Adipocyte (in vitro differentiated cells): ENCODE data around the gene SACM1L.

Experiments
- DNase-seq: peaks from one replicate; pipeline ENCODE4 v3.0.0-alpha.2; 2015; ENCODE audit warnings: low read depth
- H3K27me3 ChIP-seq: replicated peaks from 2 replicates; pipeline ENCODE4 v1.7.0; 2013; ENCODE audit warnings: mild to moderate bottlenecking, low read length, moderate library complexity; ENCODE audit not compliant: control insufficient read depth, insufficient read depth
- H3K36me3 ChIP-seq: 2 replicates; pipeline ENCODE4 v1.7.0; 2013; ENCODE audit warnings: low read length, mild to moderate bottlenecking, moderate library complexity; ENCODE audit not compliant: control insufficient read depth, insufficient read depth, severe bottlenecking
- H3K4me1 ChIP-seq: 2 replicates; pipeline ENCODE4 v1.7.0; 2013; ENCODE audit warnings: mild to moderate bottlenecking, low read length, moderate library complexity; ENCODE audit not compliant: control insufficient read depth, insufficient read depth
- H3K4me3 ChIP-seq: 2 replicates; pipeline ENCODE4 v1.7.0; 2013; ENCODE audit warnings: mild to moderate bottlenecking, low read length, moderate library complexity
- H3K9ac ChIP-seq: 2 replicates; pipeline ENCODE4 v1.7.0; 2013; ENCODE audit warnings: mild to moderate bottlenecking, low read length, moderate library complexity
- H3K9me3 ChIP-seq: 2 replicates; pipeline ENCODE4 v1.7.0; 2013; ENCODE audit warnings: mild to moderate bottlenecking, low read length, moderate library complexity; ENCODE audit not compliant: control insufficient read depth

The SACM1L gene

GRCh38 chr3:45700570-45701073 lies 11.4 kb downstream of the SACM1L start:
- Histone ChIP-seq H3K9me3 (no peaks in the 10 kb centered on the region), H3K36me3 (peaks cover 20% of the 10 kb centered on the region), H3K9ac (no peak overlapping the region), H3K4me1 (no peaks in the 10 kb centered on the region), H3K27me3 (no peaks in the 10 kb centered on the region), H3K4me3 (no peak overlapping the region)
- no peak for DNase-seq

DNA sequence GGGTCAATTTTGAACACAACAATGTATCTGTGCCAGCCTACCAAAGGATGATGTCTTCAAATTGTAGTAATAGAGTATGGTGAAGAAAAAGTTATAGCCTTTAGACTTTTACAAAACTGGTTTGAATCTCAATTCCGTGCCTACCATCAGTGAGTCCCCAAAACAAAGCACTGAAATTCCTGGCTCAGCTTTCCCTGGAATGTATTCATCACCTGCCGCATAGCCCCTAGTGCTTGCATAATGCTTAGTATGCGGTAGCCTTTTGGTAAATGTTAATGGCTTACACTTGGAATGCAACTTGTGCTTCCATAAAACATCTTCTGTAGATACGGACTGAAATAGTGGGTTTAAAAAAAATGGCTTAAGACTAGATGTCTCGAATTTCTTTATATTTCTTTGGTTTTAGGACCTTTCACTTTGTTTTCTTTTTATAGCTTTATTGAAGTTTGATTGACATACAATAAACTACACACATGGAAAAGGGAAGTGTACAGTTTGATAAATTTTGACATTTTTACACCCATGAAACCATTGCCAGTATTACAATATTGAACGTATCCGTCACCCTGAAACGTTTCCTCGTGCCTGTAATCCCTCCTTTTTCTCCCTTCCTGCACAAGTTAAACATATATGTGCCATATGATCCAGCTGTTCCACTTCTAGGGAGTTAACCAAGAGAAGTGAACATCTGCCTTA lies 12.1 kb downstream of the SACM1L start:
- H3K36me3 ChIP-seq = peaks cover 24% of the 10 kb centered on the region
- DNase-seq = no peak
- H3K9me3 ChIP-seq = no peaks in the 10 kb centered on the region
- H3K4me1 ChIP-seq = peaks cover 4% of the 10 kb centered on the region
- no peaks in the 10 kb centered on the region for H3K27me3 ChIP-seq
- H3K9ac ChIP-seq = no peak overlapping the region
- H3K4me3 ChIP-seq = no peak overlapping the region

DNA sequence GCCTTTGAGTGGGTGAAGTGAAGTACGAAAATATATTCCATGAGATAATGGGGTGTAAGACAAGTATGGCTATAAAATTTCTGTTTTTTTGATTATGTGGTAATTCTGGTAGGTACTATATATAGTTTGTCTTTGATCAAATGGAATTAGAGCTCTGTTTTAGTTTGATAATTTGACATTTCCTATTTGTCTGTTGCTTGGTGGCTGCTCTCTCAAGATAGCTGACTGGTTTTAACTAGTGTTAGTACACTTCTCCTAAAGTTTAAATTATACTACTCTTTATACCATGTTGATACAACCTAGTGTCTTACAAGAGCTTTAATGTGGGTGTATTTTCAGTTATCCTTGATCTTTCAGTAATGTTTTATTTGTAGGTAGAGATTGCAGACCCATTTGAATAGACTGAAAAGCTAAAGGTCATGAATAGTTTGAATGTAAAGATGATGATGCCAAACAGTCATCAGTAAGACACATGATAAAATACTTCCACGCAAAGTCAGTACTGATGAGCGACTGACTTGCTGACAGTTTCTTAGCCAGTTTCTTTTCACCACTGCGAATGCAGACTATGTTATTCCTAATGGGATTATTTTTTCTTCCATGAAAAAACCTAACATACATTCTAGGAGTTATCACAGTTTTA lies 15.2 kb downstream of the SACM1L start:
- no peak overlapping the region for H3K4me3 ChIP-seq
- peaks cover 51% of the 10 kb centered on the region for H3K36me3 ChIP-seq
- DNase-seq = no peak
- peaks cover 4% of the 10 kb centered on the region for H3K4me1 ChIP-seq
- no peaks in the 10 kb centered on the region for H3K9me3 ChIP-seq
- H3K9ac ChIP-seq = no peak overlapping the region
- no peaks in the 10 kb centered on the region for H3K27me3 ChIP-seq

DNA sequence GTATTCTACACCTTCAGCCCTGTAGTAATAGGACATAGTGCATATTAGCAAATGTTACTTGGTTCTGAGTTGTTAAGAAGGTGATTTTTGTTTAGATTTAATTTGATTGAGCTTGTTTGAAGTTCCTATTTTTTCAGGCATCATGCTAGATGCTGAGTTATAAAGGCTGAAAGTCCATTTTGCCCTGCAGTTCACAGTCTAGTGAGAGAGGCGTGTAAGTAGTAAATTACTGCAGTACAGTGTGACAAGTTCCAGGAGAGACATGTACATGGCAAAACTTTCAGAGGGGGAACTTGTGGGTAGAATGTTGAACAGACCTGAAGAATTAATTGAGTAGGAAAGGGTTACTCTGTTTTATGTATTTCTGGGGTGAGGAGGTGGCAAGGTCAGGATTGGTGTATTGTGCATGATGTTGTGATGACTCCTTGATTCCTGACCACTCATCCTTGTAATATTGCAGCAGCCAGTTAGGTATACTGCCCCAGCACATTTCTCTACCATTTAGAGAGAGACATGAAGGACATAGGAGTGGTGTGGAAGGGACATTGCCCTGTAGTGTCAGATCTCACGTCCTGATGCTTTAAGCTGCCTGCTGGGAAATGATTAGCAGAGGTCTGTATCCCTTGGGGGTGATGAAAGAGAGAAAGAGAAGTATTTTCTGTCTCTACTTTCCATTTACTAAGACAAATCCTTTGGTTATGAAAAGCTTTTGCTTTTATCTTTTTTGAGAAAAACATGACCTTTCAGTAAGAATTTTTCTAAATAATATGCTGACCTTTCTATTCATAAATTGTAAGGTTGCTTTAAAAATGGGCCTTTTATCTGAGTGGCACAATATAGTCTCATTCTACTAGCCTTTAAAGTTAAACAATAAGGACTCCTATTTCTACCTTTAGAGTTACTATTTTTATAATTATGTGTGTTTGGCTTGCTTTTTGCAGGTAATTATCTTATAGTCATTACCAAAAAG lies 16.9 kb downstream of the SACM1L start:
- no peaks in the 10 kb centered on the region for H3K27me3 ChIP-seq
- H3K36me3 ChIP-seq = peaks cover 64% of the 10 kb centered on the region
- H3K9me3 ChIP-seq = no peaks in the 10 kb centered on the region
- no peak for DNase-seq
- no peak overlapping the region for H3K4me3 ChIP-seq
- peaks cover 4% of the 10 kb centered on the region for H3K4me1 ChIP-seq
- no peak overlapping the region for H3K9ac ChIP-seq

- H3K9ac ChIP-seq = no peak overlapping the region
- H3K36me3 ChIP-seq = peaks cover 90% of the 10 kb centered on the region
- no peaks in the 10 kb centered on the region for H3K4me1 ChIP-seq
- DNase-seq = no peak
- no peaks in the 10 kb centered on the region for H3K9me3 ChIP-seq
- H3K27me3 ChIP-seq = no peaks in the 10 kb centered on the region
- no peak overlapping the region for H3K4me3 ChIP-seq
Observed at GRCh38 chr3:45711931-45712330, 22.7 kb downstream of the SACM1L start.

- peaks cover 90% of the 10 kb centered on the region for H3K36me3 ChIP-seq
Observed at GRCh38 chr3:45712434-45713110, 23.4 kb downstream of the SACM1L start.

GRCh38 chr3:45715945-45716344 lies 26.7 kb downstream of the SACM1L start:
- DNase-seq = peak; percentile 12
- H3K9ac ChIP-seq = no peak overlapping the region
- H3K27me3 ChIP-seq = no peaks in the 10 kb centered on the region
- no peaks in the 10 kb centered on the region for H3K9me3 ChIP-seq
- H3K4me3 ChIP-seq = no peak overlapping the region
- H3K4me1 ChIP-seq = no peaks in the 10 kb centered on the region
- peaks cover 64% of the 10 kb centered on the region for H3K36me3 ChIP-seq

More at GRCh38 chr3:45712434-45713110, 23.4 kb downstream of the SACM1L start:
- no peaks in the 10 kb centered on the region for H3K4me1 ChIP-seq
- no peaks in the 10 kb centered on the region for H3K27me3 ChIP-seq
- no peaks in the 10 kb centered on the region for H3K9me3 ChIP-seq
- no peak overlapping the region for H3K9ac ChIP-seq
- H3K4me3 ChIP-seq = no peak overlapping the region
- DNase-seq = peak; percentile 26

DNA sequence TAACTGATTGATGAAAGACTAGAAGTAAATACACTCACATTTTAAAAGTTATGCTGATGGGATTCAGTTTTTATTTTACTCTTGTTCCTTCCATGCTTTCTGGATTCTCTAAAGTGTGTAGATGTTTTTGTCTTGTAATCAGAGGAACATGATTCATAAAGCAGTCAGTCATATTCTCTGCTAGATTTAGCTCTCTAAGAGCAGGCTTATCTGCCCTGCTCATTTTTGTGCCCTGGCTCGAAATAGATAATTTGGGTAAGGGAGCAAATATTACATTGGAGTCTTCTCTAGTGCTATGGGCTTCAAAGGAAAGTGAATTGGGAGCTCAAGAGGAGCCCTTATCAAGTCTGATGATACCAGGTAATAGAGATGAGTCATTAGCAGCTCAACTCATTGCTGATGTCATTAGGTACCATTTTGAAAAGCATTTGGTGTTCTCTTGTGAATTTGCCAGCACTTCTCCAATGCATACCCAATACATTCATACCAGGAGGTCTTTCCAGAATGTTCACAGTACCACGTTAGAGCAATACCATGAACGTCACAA lies 27.7 kb downstream of the SACM1L start:
- Histone ChIP-seq H3K4me1 (no peaks in the 10 kb centered on the region), H3K9ac (no peak overlapping the region), H3K4me3 (no peak overlapping the region), H3K27me3 (no peaks in the 10 kb centered on the region), H3K9me3 (no peaks in the 10 kb centered on the region), H3K36me3 (peaks cover 60% of the 10 kb centered on the region)
- peak; percentile 12 for DNase-seq

DNA sequence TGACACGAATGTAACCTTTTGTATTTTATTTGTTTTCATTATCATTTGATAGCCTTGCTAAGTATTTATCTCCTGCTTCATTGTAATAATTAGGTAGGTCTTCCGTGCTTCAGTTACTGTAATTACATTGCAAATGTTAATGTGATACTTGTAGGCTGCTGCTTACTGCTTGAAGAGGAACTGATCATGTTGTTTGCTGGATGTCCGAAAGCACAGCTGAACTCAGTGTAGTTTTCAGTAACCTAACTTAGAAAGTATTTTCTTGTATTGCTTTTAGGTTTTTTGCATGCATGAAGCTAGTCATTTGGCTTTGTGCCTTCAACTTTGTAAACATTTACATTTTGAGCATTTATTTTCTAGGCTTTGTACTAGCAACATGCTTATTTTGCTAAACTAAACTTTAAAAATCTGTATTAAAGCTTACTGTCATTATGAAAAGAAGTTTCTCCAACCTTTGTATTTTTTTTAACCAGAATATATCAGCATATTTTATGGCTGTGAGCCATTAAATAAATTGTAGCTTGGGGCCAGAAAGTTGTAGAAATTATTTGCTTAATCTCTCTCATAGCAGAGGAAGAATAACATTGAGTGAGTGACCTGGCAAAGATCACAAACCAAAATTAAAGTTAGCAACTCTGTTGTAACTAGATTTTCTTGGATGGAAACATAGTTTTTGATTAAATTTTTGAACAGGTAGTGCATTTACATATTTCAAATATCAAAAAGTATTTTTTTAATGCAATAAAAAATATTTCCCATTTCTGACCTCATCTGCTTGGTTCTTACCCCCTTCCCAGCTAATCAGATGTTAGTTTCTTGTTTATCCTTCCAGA lies 30.7 kb downstream of the SACM1L start:
- H3K4me1 ChIP-seq = no peaks in the 10 kb centered on the region
- H3K9ac ChIP-seq = no peak overlapping the region
- DNase-seq = peak; percentile 31
- no peaks in the 10 kb centered on the region for H3K27me3 ChIP-seq
- H3K36me3 ChIP-seq = peaks cover 64% of the 10 kb centered on the region
- H3K4me3 ChIP-seq = no peak overlapping the region
- H3K9me3 ChIP-seq = no peaks in the 10 kb centered on the region

DNA sequence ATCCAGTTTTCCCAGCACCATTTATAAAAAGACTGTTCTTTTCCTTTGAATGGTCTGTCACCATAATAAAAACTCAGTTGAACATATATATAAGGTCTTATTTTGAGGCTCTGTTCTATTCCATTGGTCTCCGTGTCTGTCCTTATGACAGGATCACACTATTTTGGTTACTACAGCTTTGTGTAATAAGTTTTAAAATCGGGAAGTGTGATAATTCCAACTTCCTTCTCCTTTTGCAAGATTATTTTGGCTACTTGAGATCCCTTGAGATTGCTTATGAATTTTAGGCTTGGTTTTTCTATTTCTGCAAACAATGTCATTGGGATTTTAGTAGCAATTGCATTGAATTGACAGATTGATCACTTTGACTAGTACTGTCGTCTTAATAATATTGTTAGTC lies 35.7 kb downstream of the SACM1L start:
- H3K9ac ChIP-seq = no peak overlapping the region
- H3K27me3 ChIP-seq = no peaks in the 10 kb centered on the region
- H3K4me3 ChIP-seq = no peak overlapping the region
- no peaks in the 10 kb centered on the region for H3K9me3 ChIP-seq
- DNase-seq = no peak
- H3K4me1 ChIP-seq = no peaks in the 10 kb centered on the region
- peaks cover 70% of the 10 kb centered on the region for H3K36me3 ChIP-seq
